H9 (cell line): ENCODE measurements around the gene ZNF484. TPM values are rescaled to one million over a fixed set of nuclear protein-coding genes. Genes with fewer than 3 reads are reported as not detected.

ENCODE experiments used
- DNase-seq: peaks from one replicate; pipeline ENCODE4 v3.0.0-alpha.2; 2017
- H2AFZ ChIP-seq: one replicate; pipeline ENCODE4 v1.6.1; 2013; ENCODE audit warnings: mild to moderate bottlenecking, low read length, control low read depth, moderate library complexity
- H2AK5ac ChIP-seq: 2 replicates; pipeline ENCODE4 v1.6.1; 2013; ENCODE audit warnings: low read length, control low read depth, mixed read lengths; ENCODE audit not compliant: insufficient read length
- H2BK120ac ChIP-seq: one replicate; pipeline ENCODE4 v1.6.1; 2013; ENCODE audit warnings: low read depth, mild to moderate bottlenecking, low read length, control low read depth, inconsistent platforms; ENCODE audit not compliant: poor library complexity, severe bottlenecking
- H2BK12ac ChIP-seq: 2 replicates; pipeline ENCODE4 v1.6.1; 2013; ENCODE audit warnings: low read length, control low read depth, mixed read lengths, low read depth; ENCODE audit not compliant: insufficient read length
- H2BK15ac ChIP-seq: 2 replicates; pipeline ENCODE4 v1.6.1; 2013; ENCODE audit warnings: low read depth, low read length, control low read depth
- H2BK20ac ChIP-seq: one replicate; pipeline ENCODE4 v1.6.1; 2013; ENCODE audit warnings: low read depth, mild to moderate bottlenecking, low read length, control low read depth, inconsistent platforms; ENCODE audit not compliant: poor library complexity, severe bottlenecking
- H2BK5ac ChIP-seq: 2 replicates; pipeline ENCODE4 v1.6.1; 2013; ENCODE audit warnings: low read length, control low read depth, mixed read lengths; ENCODE audit not compliant: insufficient read length
- H3K14ac ChIP-seq: 2 replicates; pipeline ENCODE4 v1.6.1; 2013; ENCODE audit warnings: low read length, control low read depth; ENCODE audit not compliant: insufficient read depth
- H3K18ac ChIP-seq: 2 replicates; pipeline ENCODE4 v1.6.1; 2013; ENCODE audit warnings: low read depth, mild to moderate bottlenecking, mixed read lengths, low read length, control low read depth; ENCODE audit not compliant: insufficient read length
- H3K23ac ChIP-seq: 2 replicates; pipeline ENCODE4 v1.6.1; 2013; ENCODE audit warnings: low read length, control low read depth, mixed read lengths, low read depth; ENCODE audit not compliant: insufficient read length
- H3K23me2 ChIP-seq: 2 replicates; pipeline ENCODE4 v1.6.1; 2013; ENCODE audit warnings: low read depth, mild to moderate bottlenecking, mixed read lengths, low read length, control low read depth; ENCODE audit not compliant: insufficient read length, poor library complexity, severe bottlenecking
- H3K27ac ChIP-seq: 2 replicates; pipeline ENCODE4 v1.5.1; 2013; ENCODE audit warnings: low read length, control low read depth, mixed read lengths, low read depth; ENCODE audit not compliant: insufficient read length
- H3K27me3 ChIP-seq: 2 replicates; pipeline ENCODE4 v1.6.1; 2013; ENCODE audit warnings: low read length, control low read depth, inconsistent platforms; ENCODE audit not compliant: insufficient read depth
- H3K4ac ChIP-seq: 2 replicates; pipeline ENCODE4 v1.6.1; 2013; ENCODE audit warnings: low read depth, mild to moderate bottlenecking, control low read depth, inconsistent platforms, low read length, moderate library complexity
- H3K4me1 ChIP-seq: 2 replicates; pipeline ENCODE4 v1.6.1; 2013; ENCODE audit warnings: low read length, control low read depth, inconsistent platforms; ENCODE audit not compliant: insufficient read depth
- H3K4me2 ChIP-seq: 2 replicates; pipeline ENCODE4 v1.6.1; 2013; ENCODE audit warnings: low read length, control low read depth, mixed read lengths; ENCODE audit not compliant: insufficient read length, insufficient read depth
- H3K56ac ChIP-seq: 2 replicates; pipeline ENCODE4 v1.6.1; 2013; ENCODE audit warnings: low read depth, mild to moderate bottlenecking, mixed read lengths, low read length, control low read depth; ENCODE audit not compliant: insufficient read length
- H3K79me1 ChIP-seq: 2 replicates; pipeline ENCODE4 v1.6.1; 2013; ENCODE audit warnings: low read depth, mild to moderate bottlenecking, moderate library complexity, low read length, control low read depth, inconsistent platforms; ENCODE audit not compliant: insufficient read depth, poor library complexity, severe bottlenecking
- H3K79me2 ChIP-seq: 2 replicates; pipeline ENCODE4 v1.6.1; 2013; ENCODE audit warnings: low read length, control low read depth, inconsistent platforms; ENCODE audit not compliant: insufficient read depth
- H3K9ac ChIP-seq: 2 replicates; pipeline ENCODE4 v1.6.1; 2013; ENCODE audit warnings: low read length, control low read depth, mixed read lengths; ENCODE audit not compliant: insufficient read length; ENCODE audit errors: extremely low read depth
- H3K9me3 ChIP-seq: one replicate; pipeline ENCODE4 v1.6.1; 2013; ENCODE audit warnings: low read depth, low read length, inconsistent platforms; ENCODE audit not compliant: control insufficient read depth
- H3T11ph ChIP-seq: one replicate; pipeline ENCODE4 v1.6.1; 2013; ENCODE audit warnings: mild to moderate bottlenecking, low read length, control low read depth, inconsistent platforms
- H4K20me1 ChIP-seq: one replicate; pipeline ENCODE4 v1.6.1; 2013; ENCODE audit not compliant: control insufficient read depth, insufficient read length, insufficient read depth
- H4K5ac ChIP-seq: 2 replicates; pipeline ENCODE4 v1.6.1; 2013; ENCODE audit warnings: low read depth, mild to moderate bottlenecking, mixed read lengths, low read length, control low read depth; ENCODE audit not compliant: insufficient read length
- H4K8ac ChIP-seq: replicated peaks from 2 replicates; pipeline ENCODE4 v1.6.1; 2013; ENCODE audit warnings: low read length, control low read depth, mixed read lengths, low read depth; ENCODE audit not compliant: insufficient read length
- H4K91ac ChIP-seq: 2 replicates; pipeline ENCODE4 v1.6.1; 2013; ENCODE audit warnings: low read depth, mild to moderate bottlenecking, moderate library complexity, mixed read lengths, low read length, control low read depth; ENCODE audit not compliant: insufficient read length
- H3K27ac Mint-ChIP-seq, 3 experiments: 2 replicates in 2 of 3; 3 replicates in 1 of 3; pipeline ENCODE4 v1.8.0; 2020 to 2021; ENCODE audit warnings: mixed read lengths in 3 of 3, mild to moderate bottlenecking in 1 of 3, moderate library complexity in 1 of 3
- H3K27me3 Mint-ChIP-seq: 2 replicates; pipeline ENCODE4 v1.8.0; 2021; ENCODE audit warnings: low read depth, mild to moderate bottlenecking, moderate library complexity, mixed read lengths
- H3K36me3 Mint-ChIP-seq, 3 experiments: 2 replicates in 2 of 3; 3 replicates in 1 of 3; pipeline ENCODE4 v1.8.0; 2020 to 2021; ENCODE audit warnings: low read depth in 3 of 3, mixed read lengths in 3 of 3; ENCODE audit not compliant: insufficient read depth in 1 of 3
- H3K4me1 Mint-ChIP-seq, 2 experiments: 2 replicates each; pipeline ENCODE4 v1.8.0; 2020; ENCODE audit warnings: mixed read lengths in 2 of 2
- H3K4me3 Mint-ChIP-seq, 2 experiments: 2 replicates in 1 of 2; 3 replicates in 1 of 2; pipeline ENCODE4 v1.8.0; 2020 to 2021; ENCODE audit warnings: mild to moderate bottlenecking in 2 of 2, mixed read lengths in 2 of 2, moderate library complexity in 1 of 2
- H3K9me3 Mint-ChIP-seq, 2 experiments: 2 replicates in 1 of 2; 3 replicates in 1 of 2; pipeline ENCODE4 v1.8.0; 2020; ENCODE audit warnings: mild to moderate bottlenecking in 2 of 2, mixed read lengths in 2 of 2, moderate library complexity in 1 of 2
- WGBS: extraction: QIAGEN DNeasy Blood & Tissue Kit; methylation state at CpG from one replicate; pipeline ENCODE4 v1.1.7; 2013; ENCODE audit warnings: missing lambda C conversion rate, low lambda C conversion rate, mixed read lengths; ENCODE audit not compliant: insufficient read length; ENCODE audit errors: extremely low coverage; 5-methylcytosine and 5-hydroxymethylcytosine counted together
- total RNA-seq: library from RNA; stranded (reverse); gene quantifications from 2 replicates; pipeline ENCODE4 v1.2.1, GENCODE V29; 2021
- TF ChIP-seq, protein P1 (sequence below): fragments of 200-600 bp; sonication (generic); conservative IDR thresholded peaks from 3 replicates; pipeline ENCODE4 v1.8.0; 2021; ENCODE audit warnings: antibody characterized with exemption, mild to moderate bottlenecking

ZNF484 gene
- total RNA-seq, 1 experiment from 2014 or later, result 10.2 TPM

DNA sequence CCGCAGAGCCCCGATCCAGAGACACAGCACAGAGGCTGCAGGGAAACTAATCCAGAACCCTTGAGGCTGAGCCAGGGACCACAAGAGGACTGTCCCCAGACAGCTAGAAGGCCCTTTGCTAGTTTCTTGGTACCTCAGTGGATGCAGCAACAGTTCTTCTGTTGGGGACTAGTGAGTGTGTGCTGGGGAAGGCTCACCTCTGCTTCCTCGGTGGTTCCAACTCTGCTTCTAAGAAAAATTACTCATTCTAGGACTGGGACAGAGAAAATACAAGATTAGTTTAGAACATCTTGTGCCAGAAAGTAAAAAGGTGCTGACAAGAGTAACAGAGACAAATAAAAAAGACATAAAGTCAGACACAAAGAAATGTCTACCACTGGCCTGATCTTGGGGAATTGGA is 19.5 kb upstream of the ZNF484 start:
- H2AK5ac ChIP-seq, result no peak overlapping the region
- no peak overlapping the region for H2BK15ac ChIP-seq
- no peak overlapping the region for H3K9ac ChIP-seq
- peaks cover under 1% of the 10 kb centered on the region in 2 experiments; a peak in 3 of 4 replicates for H3K4me1 Mint-ChIP-seq
- H3K79me1 ChIP-seq, result no peaks in the 10 kb centered on the region
- H3K23me2 ChIP-seq, result no peaks in the 10 kb centered on the region
- H3K4ac ChIP-seq, result no peak overlapping the region
- peaks cover 0 to 2% of the 10 kb centered on the region in 2 experiments; a peak in 3 of 5 replicates for H3K9me3 Mint-ChIP-seq
- H3K14ac ChIP-seq, result no peak overlapping the region
- no peak overlapping the region for H4K5ac ChIP-seq
- no peak for DNase-seq
- H3K23ac ChIP-seq, result no peak overlapping the region
- no peak overlapping the region for H4K91ac ChIP-seq
- H3K36me3 Mint-ChIP-seq, result no peaks in the 10 kb centered on the region
- H3T11ph ChIP-seq, result no peak overlapping the region
- TF ChIP-seq, protein P1, sequence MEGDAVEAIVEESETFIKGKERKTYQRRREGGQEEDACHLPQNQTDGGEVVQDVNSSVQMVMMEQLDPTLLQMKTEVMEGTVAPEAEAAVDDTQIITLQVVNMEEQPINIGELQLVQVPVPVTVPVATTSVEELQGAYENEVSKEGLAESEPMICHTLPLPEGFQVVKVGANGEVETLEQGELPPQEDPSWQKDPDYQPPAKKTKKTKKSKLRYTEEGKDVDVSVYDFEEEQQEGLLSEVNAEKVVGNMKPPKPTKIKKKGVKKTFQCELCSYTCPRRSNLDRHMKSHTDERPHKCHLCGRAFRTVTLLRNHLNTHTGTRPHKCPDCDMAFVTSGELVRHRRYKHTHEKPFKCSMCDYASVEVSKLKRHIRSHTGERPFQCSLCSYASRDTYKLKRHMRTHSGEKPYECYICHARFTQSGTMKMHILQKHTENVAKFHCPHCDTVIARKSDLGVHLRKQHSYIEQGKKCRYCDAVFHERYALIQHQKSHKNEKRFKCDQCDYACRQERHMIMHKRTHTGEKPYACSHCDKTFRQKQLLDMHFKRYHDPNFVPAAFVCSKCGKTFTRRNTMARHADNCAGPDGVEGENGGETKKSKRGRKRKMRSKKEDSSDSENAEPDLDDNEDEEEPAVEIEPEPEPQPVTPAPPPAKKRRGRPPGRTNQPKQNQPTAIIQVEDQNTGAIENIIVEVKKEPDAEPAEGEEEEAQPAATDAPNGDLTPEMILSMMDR, result no peak
- H3K27ac ChIP-seq, result no peak overlapping the region
- no peak overlapping the region for H3K18ac ChIP-seq
- H4K20me1 ChIP-seq, result no peaks in the 10 kb centered on the region
- H2BK120ac ChIP-seq, result no peak overlapping the region
- no peak overlapping the region for H2BK20ac ChIP-seq
- no peak overlapping the region for H3K27ac Mint-ChIP-seq
- no peak overlapping the region for H3K56ac ChIP-seq
- H3K79me2 ChIP-seq, result no peaks in the 10 kb centered on the region
- H2AFZ ChIP-seq, result no peak overlapping the region
- no peaks in the 10 kb centered on the region for H3K9me3 ChIP-seq
- no peak overlapping the region for H2BK12ac ChIP-seq
- WGBS, result no CpG with 5 or more reads among the region's 3 CpGs
- H3K4me3 Mint-ChIP-seq, result no peak overlapping the region
- H2BK5ac ChIP-seq, result no peak overlapping the region
- H3K4me1 ChIP-seq, result no peaks in the 10 kb centered on the region
- no peak overlapping the region for H4K8ac ChIP-seq
- no peaks in the 10 kb centered on the region for H3K27me3 ChIP-seq
- peaks cover 8% of the 10 kb centered on the region for H3K27me3 Mint-ChIP-seq
- H3K4me2 ChIP-seq, result no peak overlapping the region
